ENCODE data around the gene USP20.
A peak's percentile ranks its signal among the peaks of the same experiment; 100 is the strongest.

USP20 gene

GRCh38 chr9:129907201-129907600 is 71.9 kb downstream of the USP20 start:
- H3K27ac ChIP-seq: no peak overlapping the region
- DNase-seq (ENCODE audit: low read depth, low spot score): no peak

GRCh38 chr9:129908906-129909305 is 73.6 kb downstream of the USP20 start:
- no peak overlapping the region for H3K27ac ChIP-seq
- no peak for DNase-seq (ENCODE audit: low read depth, low spot score)

GRCh38 chr9:129909851-129910250 is 74.6 kb downstream of the USP20 start:
- peak overlapping the region; percentile 69 for H3K27ac ChIP-seq
- DNase-seq (ENCODE audit: low read depth, low spot score): no peak

GRCh38 chr9:129910628-129911567 is 75.6 kb downstream of the USP20 start:
- peak overlapping the region; percentile 69 for H3K27ac ChIP-seq
- DNase-seq (ENCODE audit: low read depth, low spot score): peak; percentile 100

- DNase-seq (ENCODE audit: low read depth, low spot score): no peak
- no peak overlapping the region for H3K27ac ChIP-seq
Measured at GRCh38 chr9:129914051-129914450, 78.8 kb downstream of the USP20 start.

- H3K27ac ChIP-seq: no peak overlapping the region
- DNase-seq (ENCODE audit: low read depth, low spot score): no peak
Measured at GRCh38 chr9:129916707-129917106, 81.4 kb downstream of the USP20 start.

GRCh38 chr9:129918296-129918950 is 83.2 kb downstream of the USP20 start:
- H3K27ac ChIP-seq: no peak overlapping the region
- no peak for DNase-seq (ENCODE audit: low read depth, low spot score)

GRCh38 chr9:129919277-129919676 is 84.0 kb downstream of the USP20 start:
- DNase-seq (ENCODE audit: low read depth, low spot score): no peak
- H3K27ac ChIP-seq: no peak overlapping the region

GRCh38 chr9:129919841-129920240 is 84.6 kb downstream of the USP20 start:
- no peak overlapping the region for H3K27ac ChIP-seq
- DNase-seq (ENCODE audit: low read depth, low spot score): no peak

GRCh38 chr9:129921905-129922304 is 86.6 kb downstream of the USP20 start:
- DNase-seq (ENCODE audit: low read depth, low spot score): no peak
- H3K27ac ChIP-seq: no peak overlapping the region

GRCh38 chr9:129923589-129923988 is 88.3 kb downstream of the USP20 start:
- DNase-seq (ENCODE audit: low read depth, low spot score): no peak
- no peak overlapping the region for H3K27ac ChIP-seq

GRCh38 chr9:129929496-129930125 is 94.4 kb downstream of the USP20 start:
- DNase-seq (ENCODE audit: low read depth, low spot score): no peak
- H3K27ac ChIP-seq: no peak overlapping the region

- DNase-seq (ENCODE audit: low read depth, low spot score): no peak
- H3K27ac ChIP-seq: no peak overlapping the region
Measured at GRCh38 chr9:129930743-129931142, 95.5 kb downstream of the USP20 start.

All from epithelial cell of prostate (primary cell).